Measurements from ENCODE around the gene CTRL. TPM values are rescaled to one million over a fixed set of nuclear protein-coding genes. Genes with fewer than 3 reads are reported as not detected.

Gene CTRL
- total and polyA plus RNA-seq, 7 donors, result 0.71 to 2.1 (median 1.2) TPM; not detected in 3

DNA sequence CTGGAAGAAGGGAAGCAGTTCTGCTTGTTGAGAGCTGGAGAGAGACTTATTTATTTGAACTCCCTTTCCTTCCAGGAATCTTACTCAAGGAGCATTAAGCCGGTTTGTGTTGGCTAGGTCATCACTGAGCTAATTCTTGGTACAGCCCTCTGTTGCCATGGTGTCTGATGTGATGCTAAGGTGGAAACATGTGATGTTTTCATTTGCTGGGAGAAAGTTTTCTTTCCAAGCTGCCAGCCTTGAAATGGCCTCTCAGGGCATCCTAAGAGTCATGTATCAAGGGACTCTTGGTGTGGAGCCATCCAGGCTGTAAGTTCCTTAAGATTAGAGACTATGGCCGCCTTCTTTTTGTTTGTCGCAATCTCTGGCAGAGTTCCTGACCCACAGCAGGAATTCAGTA lies 34.4 kb downstream of the CTRL start:
- DNase-seq, result no peak
- Histone ChIP-seq H3K27ac (peak overlapping the region in 2 of 4 donors; percentile 33 to 47), H3K9me3 (no peaks in the 10 kb centered on the region), H3K27me3 (no peaks in the 10 kb centered on the region), H3K4me3 (no peak overlapping the region), H3K4me1 (peaks cover 0 to 40% (median 36%) of the 10 kb centered on the region in 4 donors), H3K36me3 (peaks cover 0 to 3% (median 0%) of the 10 kb centered on the region in 4 donors)
- intact Hi-C loops (cut with DNase I), result no loop called here
- TF ChIP-seq POLR2A (IDR thresholded peaks at IDR 0.05), result no peak
- no peak for TF ChIP-seq CTCF (IDR thresholded peaks at IDR 0.05)
- TF ChIP-seq EP300 (IDR thresholded peaks at IDR 0.05), result no peak
- TF ChIP-seq POLR2AphosphoS5 (IDR thresholded peaks at IDR 0.05), result no peak
- WGBS, 2 donors, result 92 to 94% methylated on average over 3 of the region's 3 CpGs

- Histone ChIP-seq H3K36me3 (no peaks in the 10 kb centered on the region), H3K4me3 (peak overlapping the region; percentile 88 to 100 (median 95)), H3K27me3 (no peaks in the 10 kb centered on the region), H3K27ac (peak overlapping the region; percentile 97 to 99 (median 98)), H3K4me1 (peaks cover 0 to 42% (median 37%) of the 10 kb centered on the region in 4 donors), H3K9me3 (no peaks in the 10 kb centered on the region)
- 7 to 29% methylated on average over 14 of the region's 14 CpGs for WGBS, 2 donors
- no peak for DNase-seq
- intact Hi-C loops (cut with DNase I), result loop anchor here (2.0 kb wide), 1 partner anchor 47 kb away; the partner anchor contains the start of genes CENPT and NUTF2
- no peak for TF ChIP-seq CTCF (IDR thresholded peaks at IDR 0.05)
- TF ChIP-seq POLR2AphosphoS5 (IDR thresholded peaks at IDR 0.05), result no peak
- TF ChIP-seq EP300 (IDR thresholded peaks at IDR 0.05), result no peak
- TF ChIP-seq POLR2A (IDR thresholded peaks at IDR 0.05), result no peak
These were observed 37.8 kb downstream of the CTRL start for GRCh38 chr16:67893743-67894399.

GRCh38 chr16:67892899-67893742 lies 38.5 kb downstream of the CTRL start, which contains the start of gene PSKH1:
Gene PSKH1 (plus strand): TSS chr16:67893254. CDS start chr16:67908750, 15,496 bp downstream.
- WGBS, 2 donors, result 0 to 1% methylated on average over 90 of the region's 90 CpGs

More at GRCh38 chr16:67892899-67893742, 38.5 kb downstream of the CTRL start, which contains the start of gene PSKH1:
- Histone ChIP-seq H3K27ac (peak within 1 kb of the TSS; percentile 97 to 99 (median 98)), H3K4me3 (peak within 1 kb of the TSS; percentile 88 to 100 (median 95)), H3K4me1 (peaks cover 0 to 42% (median 37%) of the 10 kb centered on the region in 4 donors), H3K27me3 (no peaks in the 10 kb centered on the region), H3K9me3 (no peaks in the 10 kb centered on the region), H3K36me3 (no peaks in the 10 kb centered on the region)
- intact Hi-C loops (cut with DNase I), result loop anchor here (2.0 kb wide), 1 partner anchor 46 kb away; the partner anchor contains the start of genes CENPT and NUTF2
- DNase-seq, result peak; percentile 98
- TF ChIP-seq EP300 (IDR thresholded peaks at IDR 0.05) (no peak), POLR2A (IDR thresholded peaks at IDR 0.05) (peak in 1 of 2 donors; percentile 39), POLR2AphosphoS5 (IDR thresholded peaks at IDR 0.05) (peak; percentile 82 to 91 (median 85)), CTCF (IDR thresholded peaks at IDR 0.05) (peak in 1 of 4 experiments; percentile 8)
